Left lobe of liver (tissue), 2 donors: ENCODE measurements around the gene ASTN2. TPM values are rescaled to one million over a fixed set of nuclear protein-coding genes. Genes with fewer than 3 reads are reported as not detected.

Experiments used
- ATAC-seq: fragments of 200-7000 bp; cut with Tn5 transposase; one replicate; pipeline ENCODE4 v1.9.1; 2020; ENCODE audit warnings: mild to moderate bottlenecking, moderate library complexity
- DNase-seq: peaks from one replicate; pipeline ENCODE4 v3.0.0-alpha.2; 2020; ENCODE audit warnings: low spot score
- total RNA-seq: library from RNA; stranded (reverse); gene quantifications from one replicate; pipeline ENCODE4 v1.2.1, GENCODE V29; 2021
- donor health status: DM: no; HTN: no; CAD: no; lungs with moderate emphysema.
- donor health status: DM: no; HTN: yes; CAD: no.

ASTN2 gene
- total RNA-seq, 1 donor from 2014 or later: 2.9 TPM

GRCh38 chr9:117187498-117187897 lies 227.4 kb downstream of the ASTN2 start:
- no peak for DNase-seq
- no peak for ATAC-seq

- DNase-seq: no peak
- no peak for ATAC-seq
Measured at GRCh38 chr9:117184173-117184572, 230.7 kb downstream of the ASTN2 start.

GRCh38 chr9:117182046-117182445 lies 232.8 kb downstream of the ASTN2 start:
- DNase-seq: no peak
- no peak for ATAC-seq

GRCh38 chr9:117180896-117181445 lies 233.9 kb downstream of the ASTN2 start:
- ATAC-seq: no peak
- no peak for DNase-seq

- ATAC-seq (peak; percentile 69), DNase-seq (no peak)
Measured at GRCh38 chr9:117178596-117179375, 236.1 kb downstream of the ASTN2 start.

- DNase-seq (no peak), ATAC-seq (no peak)
Measured at GRCh38 chr9:117170567-117170966, 244.3 kb downstream of the ASTN2 start.

- DNase-seq: no peak
- no peak for ATAC-seq
Measured at GRCh38 chr9:117169089-117169621, 245.7 kb downstream of the ASTN2 start.

GRCh38 chr9:117164512-117164911 lies 250.3 kb downstream of the ASTN2 start:
- ATAC-seq (no peak), DNase-seq (no peak)

GRCh38 chr9:117160254-117160653 lies 254.6 kb downstream of the ASTN2 start:
- ATAC-seq: peak; percentile 47

GRCh38 chr9:117156771-117157535 lies 257.9 kb downstream of the ASTN2 start:
- DNase-seq (no peak), ATAC-seq (no peak)

More at GRCh38 chr9:117160254-117160653, 254.6 kb downstream of the ASTN2 start:
- no peak for DNase-seq

- ATAC-seq: no peak
- no peak for DNase-seq
Measured at GRCh38 chr9:117156144-117156688, 258.6 kb downstream of the ASTN2 start.

- ATAC-seq (no peak), DNase-seq (no peak)
Measured at GRCh38 chr9:117153021-117153420, 261.8 kb downstream of the ASTN2 start.

- DNase-seq (no peak), ATAC-seq (no peak)
Measured at GRCh38 chr9:117151716-117152115, 263.1 kb downstream of the ASTN2 start.

- DNase-seq (no peak), ATAC-seq (no peak)
Measured at GRCh38 chr9:117149996-117150395, 264.9 kb downstream of the ASTN2 start.

GRCh38 chr9:117145811-117146490 lies 268.9 kb downstream of the ASTN2 start:
- ATAC-seq: no peak
- no peak for DNase-seq

GRCh38 chr9:117145081-117145480 lies 269.8 kb downstream of the ASTN2 start:
- DNase-seq (no peak), ATAC-seq (no peak)

GRCh38 chr9:117138231-117138630 lies 276.6 kb downstream of the ASTN2 start:
- ATAC-seq (no peak), DNase-seq (no peak)

- ATAC-seq (no peak), DNase-seq (no peak)
Measured at GRCh38 chr9:117136461-117136860, 278.4 kb downstream of the ASTN2 start.

GRCh38 chr9:117135501-117136098 lies 279.3 kb downstream of the ASTN2 start:
- no peak for DNase-seq
- no peak for ATAC-seq

GRCh38 chr9:117134826-117135500 lies 279.9 kb downstream of the ASTN2 start:
- ATAC-seq (no peak), DNase-seq (no peak)
